NCI-H2196 treated with DMSO at 0.1 percent for 48 hours (cell line): Measurements from ENCODE around the gene MICU1.
A peak's percentile ranks its signal among the peaks of the same experiment; 100 is the strongest.

Source experiments
- DNase-seq: peaks from one replicate; lab custom pipeline; 2025; ENCODE audit not compliant: unreplicated experiment; lab: John Stamatoyannopoulos, UW

The MICU1 gene

GRCh38 chr10:72637398-72637857 lies 11.5 kb upstream of the MICU1 start:
- DNase-seq: no peak

- no peak for DNase-seq
These were observed 4.3 kb upstream of the MICU1 start for GRCh38 chr10:72630144-72630543.

DNA sequence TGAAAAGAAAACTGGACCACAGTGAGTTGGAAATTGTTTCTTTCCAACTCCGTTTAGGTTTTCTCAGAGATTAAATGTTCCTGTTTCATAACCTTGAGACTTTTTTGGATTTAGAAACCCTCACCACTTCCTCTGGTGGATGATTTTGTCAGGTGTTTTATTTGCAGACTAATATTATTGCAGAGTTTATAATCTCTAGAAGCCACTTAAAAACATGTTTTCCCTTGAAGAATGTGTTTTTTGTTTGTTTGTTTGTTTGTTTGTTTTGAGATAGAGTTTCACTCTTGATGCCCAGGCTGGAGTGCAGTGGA lies 520 bp upstream of the MICU1 start:
- no peak for DNase-seq

DNA sequence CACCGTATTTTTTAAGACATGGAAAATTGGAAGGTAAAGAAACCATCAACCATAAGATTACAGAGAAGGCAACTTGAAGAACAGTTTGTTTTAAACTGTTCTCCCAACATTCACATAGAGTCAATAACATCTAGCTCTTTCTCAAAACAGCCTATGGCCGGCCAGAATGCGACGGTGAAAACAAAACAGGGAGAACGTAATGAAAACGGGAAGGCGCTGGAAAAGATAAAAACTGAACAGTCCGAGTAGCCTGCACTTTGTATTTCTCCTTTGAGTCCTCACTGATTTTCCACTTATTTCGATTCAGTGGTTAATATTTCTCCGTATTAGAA lies 637 bp downstream of the MICU1 start:
- DNase-seq: no peak

DNA sequence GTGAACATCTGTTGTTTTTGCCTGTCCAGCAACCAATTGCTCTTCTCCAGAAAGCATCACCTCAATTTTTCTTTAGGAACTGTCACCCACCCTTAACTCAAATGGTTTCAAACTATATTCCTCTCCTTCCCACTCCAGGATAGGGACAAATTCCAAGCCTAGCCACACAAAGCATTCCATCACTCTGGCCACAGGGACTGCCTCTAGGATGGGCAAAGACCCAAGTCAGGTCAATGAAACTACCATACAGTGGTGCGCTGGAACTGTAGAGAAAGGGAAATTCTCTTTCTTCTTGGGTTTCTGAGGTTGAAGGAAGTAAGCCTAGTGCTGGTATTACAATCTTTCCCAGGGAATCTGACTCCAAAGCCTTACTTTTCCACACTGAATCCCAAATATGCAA lies 3.6 kb downstream of the MICU1 start:
- DNase-seq: no peak

DNA sequence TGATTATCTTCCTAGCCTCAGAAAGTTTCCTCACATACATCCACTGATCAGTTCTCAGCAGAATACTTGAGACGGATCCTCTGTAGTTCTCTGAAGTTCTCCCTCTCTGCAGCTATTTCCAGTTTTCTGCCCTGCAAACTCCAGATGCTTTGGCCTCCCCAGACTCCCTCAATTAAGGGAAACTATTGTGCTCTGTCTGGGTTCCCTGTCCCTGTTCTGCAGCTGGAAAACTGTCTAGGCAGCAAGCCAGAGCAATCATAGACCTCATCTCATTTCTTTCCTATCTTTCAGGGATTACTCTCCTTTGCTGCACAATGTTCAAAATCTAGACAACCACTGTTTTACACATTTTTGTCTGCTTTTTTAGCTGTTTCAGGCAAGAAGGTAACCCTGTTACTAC lies 9.2 kb downstream of the MICU1 start:
- DNase-seq: no peak

DNA sequence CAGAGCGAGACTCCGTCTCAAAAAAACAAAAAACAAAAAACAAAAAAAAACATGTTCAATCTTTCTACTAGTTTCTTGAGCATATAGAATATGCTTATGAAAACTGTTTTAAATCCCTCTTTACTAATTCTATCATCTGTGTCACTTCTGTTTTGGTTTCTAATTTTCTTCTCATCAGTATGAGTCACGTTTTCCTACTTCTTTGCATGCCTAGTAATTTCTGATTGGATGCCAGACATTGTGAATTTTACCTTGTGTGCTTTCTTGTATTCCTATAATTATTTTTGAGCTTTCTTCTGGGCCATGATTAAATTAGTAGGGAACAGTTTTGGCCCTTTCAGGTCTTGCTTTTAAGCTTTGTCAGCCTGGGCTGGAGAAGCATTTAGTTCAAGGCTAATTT lies 9.9 kb downstream of the MICU1 start:
- DNase-seq: no peak

DNA sequence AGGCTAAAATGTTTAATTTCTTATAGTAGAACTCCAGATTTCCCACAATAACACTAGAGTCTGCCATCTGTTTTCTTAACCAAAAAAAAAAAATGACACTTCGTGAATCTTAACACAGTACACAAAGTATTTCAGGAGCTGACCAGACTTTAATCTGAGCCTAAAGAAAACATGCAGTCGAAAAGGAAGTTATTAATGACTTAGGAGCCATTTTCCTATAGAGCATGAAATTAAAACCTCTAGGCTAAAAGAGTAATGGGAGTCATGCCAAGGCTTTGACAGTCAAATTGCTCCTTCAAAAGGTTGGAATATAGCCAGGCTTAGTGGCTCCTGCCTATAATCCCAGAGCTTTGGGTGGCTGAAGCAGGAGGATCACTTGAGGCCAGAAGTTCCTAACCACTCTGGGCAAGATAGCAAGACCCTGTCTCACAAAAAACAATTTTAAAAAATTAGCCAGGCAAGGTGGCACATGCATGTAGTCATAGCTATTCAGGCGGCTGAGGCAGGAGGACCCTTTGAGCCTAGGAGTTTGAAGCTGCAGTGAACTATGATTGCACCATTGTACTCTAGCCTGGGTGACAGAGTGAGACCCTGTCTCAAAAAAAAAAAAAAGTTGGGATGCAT lies 13.6 kb downstream of the MICU1 start:
- DNase-seq: peak; percentile 33

GRCh38 chr10:72611783-72612182 lies 14.1 kb downstream of the MICU1 start:
- DNase-seq: no peak

GRCh38 chr10:72610466-72610865 lies 15.4 kb downstream of the MICU1 start:
- DNase-seq: no peak

GRCh38 chr10:72605122-72605521 lies 20.8 kb downstream of the MICU1 start:
- DNase-seq: no peak

DNA sequence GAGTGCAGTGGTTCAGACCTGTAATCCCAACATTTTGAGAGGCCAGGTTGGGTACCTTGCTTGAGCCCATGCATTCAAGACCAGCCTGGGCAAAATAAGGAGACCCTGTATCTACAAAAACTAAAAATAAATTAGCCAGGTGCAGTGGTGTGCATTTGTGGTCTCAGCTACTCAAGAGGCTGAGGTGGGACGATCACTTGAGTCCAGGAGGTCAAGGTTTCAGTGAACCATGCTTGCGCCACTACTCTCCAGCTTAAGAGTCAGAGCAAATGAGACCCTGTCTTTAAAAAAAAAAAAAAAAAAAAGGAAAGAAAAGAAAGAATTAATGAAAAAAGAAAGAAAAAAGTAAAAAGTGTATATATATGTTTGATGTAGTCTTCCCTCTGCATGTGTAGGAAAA lies 24.7 kb downstream of the MICU1 start:
- DNase-seq: no peak

DNA sequence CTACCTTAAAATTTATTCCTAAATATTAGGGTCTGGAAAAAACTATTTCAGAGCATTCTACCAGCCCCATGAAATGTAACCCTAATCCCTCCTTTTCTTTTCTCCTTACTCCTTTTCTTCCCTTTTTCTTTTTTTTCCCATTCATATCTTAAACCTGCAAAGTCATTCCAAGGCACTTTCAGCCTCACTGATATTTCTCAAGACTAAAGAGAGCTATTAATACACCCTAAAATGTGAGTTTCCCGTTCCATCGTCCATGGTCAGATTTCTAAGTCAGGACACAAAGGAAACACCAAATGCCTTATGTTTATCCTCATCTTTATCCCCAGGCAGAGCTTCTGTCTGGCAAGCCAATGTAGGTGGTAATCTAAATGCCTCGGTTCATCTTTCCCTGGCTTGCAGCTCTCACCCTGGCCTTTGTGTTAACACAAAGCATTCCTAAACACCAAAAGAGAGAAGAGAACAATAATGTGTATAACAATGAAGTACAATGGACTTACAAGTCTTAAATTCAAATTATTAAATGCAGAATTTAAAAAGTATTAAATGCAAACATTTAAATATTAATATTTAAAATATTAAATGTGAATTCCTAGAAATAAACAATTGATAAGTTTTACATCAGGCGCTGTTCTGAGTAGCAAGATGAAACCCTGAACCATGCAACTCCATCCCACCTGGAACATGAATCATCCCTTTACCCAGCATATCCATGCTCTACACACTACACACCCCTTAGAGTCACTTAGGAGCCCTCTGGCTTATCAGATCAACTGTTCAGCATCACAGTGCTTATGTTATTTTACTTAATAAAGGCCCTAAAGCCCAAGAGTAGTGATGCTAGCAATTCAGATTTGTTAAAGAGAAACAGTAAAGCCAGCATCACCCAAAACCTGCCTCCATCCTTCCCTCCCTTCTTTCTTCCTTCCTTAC lies 26.8 kb downstream of the MICU1 start:
- DNase-seq: no peak

DNA sequence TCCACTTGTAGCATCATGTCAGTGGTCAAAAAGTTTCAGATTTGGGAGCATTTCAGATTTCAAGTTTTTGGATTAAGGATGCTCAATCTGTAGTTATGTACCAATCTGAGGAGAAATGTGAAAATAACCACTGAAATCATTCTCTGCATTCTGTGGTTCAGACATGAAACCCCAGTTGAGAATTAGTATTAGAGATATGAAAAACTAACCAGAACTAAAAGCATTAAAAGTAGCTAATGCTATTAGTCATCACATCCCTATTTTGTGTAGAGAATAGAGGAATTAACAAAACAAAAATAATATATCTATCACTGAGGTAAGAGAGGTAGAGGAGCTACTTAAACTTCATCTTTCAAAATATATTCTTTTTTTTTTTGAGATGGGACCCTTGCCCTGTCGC lies 28.0 kb downstream of the MICU1 start:
- DNase-seq: no peak

DNA sequence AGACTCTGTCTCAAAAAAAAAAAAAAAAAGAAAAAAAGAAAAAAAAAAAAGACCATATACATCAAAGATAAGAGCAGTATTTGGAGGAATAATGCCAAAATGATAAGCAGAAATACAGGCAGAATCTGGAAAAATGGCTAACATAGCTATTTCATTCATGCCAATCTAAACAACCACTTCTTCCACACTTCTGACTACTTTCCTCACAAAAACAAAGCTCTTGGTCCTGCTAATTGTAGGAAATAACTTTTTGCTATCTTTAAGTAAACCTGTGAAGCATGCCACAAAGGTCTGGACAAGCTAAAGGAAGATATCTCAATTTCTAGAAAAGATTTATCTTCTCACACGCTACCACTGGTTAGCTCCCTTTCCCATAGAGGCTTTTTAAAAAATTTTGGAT lies 30.4 kb downstream of the MICU1 start:
- DNase-seq: no peak

DNA sequence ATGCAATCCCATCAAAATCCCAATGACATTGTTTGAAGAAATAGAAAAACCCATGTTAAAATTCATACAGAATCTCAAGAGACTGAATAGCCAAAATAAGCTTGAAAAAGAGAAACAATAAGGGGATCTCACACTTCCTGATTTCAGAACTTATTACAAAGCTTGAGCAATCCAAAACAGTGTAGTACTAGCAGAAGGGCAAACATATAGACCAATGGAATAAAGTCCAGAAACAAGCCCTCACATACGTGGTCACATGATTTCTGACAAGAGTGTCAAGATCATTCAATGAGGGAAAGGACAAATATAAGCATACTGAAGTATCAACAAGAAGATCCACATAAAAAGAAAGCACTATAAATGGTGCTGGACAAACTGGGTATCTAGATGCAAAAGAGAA lies 31.9 kb downstream of the MICU1 start:
- DNase-seq: no peak

GRCh38 chr10:72588266-72588665 lies 37.6 kb downstream of the MICU1 start:
- DNase-seq: no peak

DNA sequence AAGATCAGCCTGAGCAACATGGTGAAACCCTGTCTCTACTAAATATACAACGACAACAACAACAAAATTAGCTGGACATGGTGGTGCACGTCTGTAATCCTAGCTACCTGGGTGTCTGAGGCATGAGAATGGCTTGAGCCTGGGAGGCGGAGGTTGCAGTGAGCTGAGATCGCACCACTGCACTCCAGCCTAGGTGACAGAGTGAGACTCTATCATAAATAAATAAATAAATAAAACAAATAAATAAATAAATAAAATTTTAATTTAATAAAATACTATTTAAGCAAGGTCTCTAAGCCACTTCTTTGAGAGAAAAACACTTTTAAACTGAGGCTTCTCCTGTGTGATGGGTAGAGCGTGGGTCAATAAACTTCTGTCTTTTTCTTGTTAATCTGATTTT lies 38.3 kb downstream of the MICU1 start:
- DNase-seq: no peak

GRCh38 chr10:72574636-72575035 lies 51.2 kb downstream of the MICU1 start:
- no peak for DNase-seq

GRCh38 chr10:72573079-72573478 lies 52.8 kb downstream of the MICU1 start:
- no peak for DNase-seq

GRCh38 chr10:72567889-72568640 lies 57.8 kb downstream of the MICU1 start:
- no peak for DNase-seq

DNA sequence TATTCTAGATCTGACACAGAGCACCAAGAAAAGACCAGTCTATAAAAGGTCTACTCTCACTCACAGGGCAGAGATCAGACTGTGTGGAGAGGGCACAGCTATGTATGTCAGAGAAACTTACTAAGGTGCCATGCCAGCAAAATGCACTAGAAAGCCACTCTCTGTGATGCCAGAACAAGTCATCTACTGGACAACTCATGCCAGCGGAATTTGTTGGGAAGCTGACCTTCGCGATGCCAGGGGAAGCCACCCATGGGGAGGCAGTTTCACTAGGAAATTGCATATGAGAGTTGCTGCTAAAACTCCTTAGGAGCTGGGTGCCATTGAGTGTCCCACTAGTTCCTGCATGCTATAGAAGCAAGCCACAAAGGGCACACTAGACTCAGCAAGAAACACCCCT lies 58.5 kb downstream of the MICU1 start:
- no peak for DNase-seq
